Esophagus muscularis mucosa (tissue), 4 donors: Measurements from ENCODE around the gene PHYHIPL. TPM values are rescaled to one million over a fixed set of nuclear protein-coding genes. Genes with fewer than 3 reads are reported as not detected.

Source experiments
- DNase-seq: peaks from one replicate; pipeline ENCODE4 v3.0.0-alpha.2; 2017; ENCODE audit errors: extremely low spot score
- H3K27ac ChIP-seq, 4 donors: fragments of 200-600 bp; sonication (generic); replicated peaks in 1 of 4; 1 replicate in 3 of 4; 2 replicates in 1 of 4; pipeline ENCODE4 v1.5.1; 2016 to 2019; ENCODE audit warnings: mild to moderate bottlenecking in 1 of 4
- H3K27me3 ChIP-seq, 4 donors: fragments of 200-600 bp; sonication (generic); one replicate each; pipeline versions ENCODE4 v1.5.1 to v1.6.0; 2016 to 2019
- H3K36me3 ChIP-seq, 4 donors: fragments of 200-600 bp; sonication (generic); one replicate each; pipeline ENCODE4 v1.5.1; 2016 to 2019
- H3K4me1 ChIP-seq, 4 donors: fragments of 200-600 bp; sonication (generic); one replicate each; pipeline ENCODE4 v1.5.1; 2016 to 2019
- H3K4me3 ChIP-seq, 4 donors: fragments of 200-600 bp; sonication (generic); 1 replicate in 2 of 4; 2 replicates in 2 of 4; pipeline ENCODE4 v1.5.1; 2016 to 2019; ENCODE audit warnings: mild to moderate bottlenecking in 4 of 4, moderate library complexity in 1 of 4
- H3K9me3 ChIP-seq, 4 donors: fragments of 200-600 bp; sonication (generic); 1 replicate in 3 of 4; 2 replicates in 1 of 4; pipeline ENCODE4 v1.5.1; 2016 to 2019
- CTCF ChIP-seq, 3 experiments: fragments of 200-600 bp in 2 of 3; fragments of 450-650 bp in 1 of 3; sonication (generic) in 2 of 3; IDR thresholded peaks; one replicate each; pipeline ENCODE4 v1.5.1; 2017 to 2019; ENCODE audit warnings: antibody characterized with exemption in 3 of 3, mild to moderate bottlenecking in 2 of 3, moderate library complexity in 1 of 3
- EP300 ChIP-seq: sonication (generic); formaldehyde crosslinking; IDR thresholded peaks from one replicate; pipeline ENCODE4 v1.6.1; 2017; ENCODE audit warnings: antibody characterized with exemption
- POLR2A ChIP-seq: fragments of 450-650 bp; IDR thresholded peaks from one replicate; pipeline ENCODE4 v1.6.1; 2017; ENCODE audit warnings: antibody characterized with exemption, moderate library complexity, mild to moderate bottlenecking, low read depth
- POLR2AphosphoS5 ChIP-seq, 2 donors: sonication (generic); formaldehyde crosslinking; IDR thresholded peaks; one replicate each; pipeline ENCODE4 v1.6.1; 2017; ENCODE audit warnings: antibody characterized with exemption in 2 of 2
- WGBS: methylation state at CpG from one replicate; pipeline ENCODE4 v1.1.5; 2018; 5-methylcytosine and 5-hydroxymethylcytosine counted together
- intact Hi-C: fragments of 100-400 bp; cut with DNase I; formaldehyde crosslinking; loops from one replicate; pipeline ENCODE4 v1.15.1; 2023
- total RNA-seq, 4 donors: library from RNA; depleted of rRNA; stranded (reverse); fragments of >200 nt; gene quantifications; one replicate each; pipeline versions ENCODE4 v1.1.0 to v1.2.1, GENCODE V29; 2016

Gene PHYHIPL
- total RNA-seq, 4 donors from 2014 or later, result 0.34 to 1.7 (median 0.76) TPM

GRCh38 chr10:59245686-59246085, 69.2 kb downstream of the PHYHIPL start:
- TF ChIP-seq CTCF (IDR thresholded peaks at IDR 0.05), result no peak
- Histone ChIP-seq H3K27ac (no peak overlapping the region), H3K4me1 (peaks cover 2 to 16% (median 12%) of the 10 kb centered on the region in 4 donors), H3K27me3 (no peaks in the 10 kb centered on the region), H3K9me3 (no peaks in the 10 kb centered on the region), H3K36me3 (peaks cover 4 to 50% (median 7%) of the 10 kb centered on the region in 4 donors), H3K4me3 (no peak overlapping the region)
- intact Hi-C loops, result no loop called here
- no peak for DNase-seq
- WGBS, result 85% methylated on average over 1 of the region's 1 CpG

- Histone ChIP-seq H3K4me1 (peaks cover 0 to 12% (median 9%) of the 10 kb centered on the region in 4 donors), H3K27ac (no peak overlapping the region), H3K4me3 (no peak overlapping the region), H3K9me3 (no peaks in the 10 kb centered on the region), H3K36me3 (peaks cover 21 to 69% (median 32%) of the 10 kb centered on the region in 4 donors), H3K27me3 (no peaks in the 10 kb centered on the region)
- intact Hi-C loops, result no loop called here
- DNase-seq, result no peak
- TF ChIP-seq EP300, result no peak
- no peak for TF ChIP-seq CTCF (IDR thresholded peaks at IDR 0.05)
- no peak for TF ChIP-seq POLR2A
- TF ChIP-seq POLR2AphosphoS5 (IDR thresholded peaks at IDR 0.05), result no peak
These were observed 76.0 kb downstream of the PHYHIPL start for GRCh38 chr10:59252491-59252890.

GRCh38 chr10:59255463-59255862, 79.0 kb downstream of the PHYHIPL start:
- H3K27ac ChIP-seq, result no peak overlapping the region
- H3K9me3 ChIP-seq, result no peaks in the 10 kb centered on the region
- H3K36me3 ChIP-seq, result peaks cover 18 to 48% (median 30%) of the 10 kb centered on the region in 4 donors
- no peak for TF ChIP-seq CTCF (IDR thresholded peaks at IDR 0.05)
- no peak for TF ChIP-seq POLR2AphosphoS5 (IDR thresholded peaks at IDR 0.05)
- TF ChIP-seq POLR2A, result no peak
- no peak for TF ChIP-seq EP300
- peaks cover 0 to 15% (median 10%) of the 10 kb centered on the region in 4 donors for H3K4me1 ChIP-seq
- H3K4me3 ChIP-seq, result no peak overlapping the region
- no peaks in the 10 kb centered on the region for H3K27me3 ChIP-seq
- intact Hi-C loops, result no loop called here
- 100% methylated on average over 1 of the region's 1 CpG for WGBS
- DNase-seq, result no peak

- intact Hi-C loops, result no loop called here
- 67% methylated on average over 1 of the region's 1 CpG for WGBS
- Histone ChIP-seq H3K4me3 (no peak overlapping the region), H3K27ac (peak overlapping the region in 1 of 4 donors; percentile 4), H3K9me3 (no peaks in the 10 kb centered on the region), H3K36me3 (peaks cover 11 to 31% (median 19%) of the 10 kb centered on the region in 4 donors), H3K4me1 (peaks cover 0 to 15% (median 10%) of the 10 kb centered on the region in 4 donors), H3K27me3 (no peaks in the 10 kb centered on the region)
- TF ChIP-seq POLR2AphosphoS5 (IDR thresholded peaks at IDR 0.05) (no peak), POLR2A (no peak), EP300 (no peak), CTCF (IDR thresholded peaks at IDR 0.05) (no peak)
- DNase-seq, result no peak
These were observed 80.8 kb downstream of the PHYHIPL start for GRCh38 chr10:59257224-59257623.

GRCh38 chr10:59258890-59259289, 82.4 kb downstream of the PHYHIPL start:
- WGBS, result 88% methylated on average over 1 of the region's 1 CpG
- H3K27me3 ChIP-seq, result no peaks in the 10 kb centered on the region
- no peak overlapping the region for H3K4me3 ChIP-seq
- H3K36me3 ChIP-seq, result peaks cover 8 to 20% (median 11%) of the 10 kb centered on the region in 4 donors
- H3K27ac ChIP-seq, result no peak overlapping the region
- no peaks in the 10 kb centered on the region for H3K9me3 ChIP-seq
- TF ChIP-seq EP300, result no peak
- TF ChIP-seq POLR2A, result no peak
- TF ChIP-seq CTCF (IDR thresholded peaks at IDR 0.05), result no peak
- TF ChIP-seq POLR2AphosphoS5 (IDR thresholded peaks at IDR 0.05), result no peak
- intact Hi-C loops, result no loop called here
- DNase-seq, result no peak
- peaks cover 0 to 15% (median 13%) of the 10 kb centered on the region in 4 donors for H3K4me1 ChIP-seq
